T47D (cell line): ENCODE measurements around the gene ANKS6.
A peak's percentile ranks its signal among the peaks of the same experiment; 100 is the strongest.

Experiments used
- DNase-seq, 2 experiments: peaks; one replicate each; pipeline versions ENCODE4 v3.0.0 to v3.0.0-alpha.2; 2011 to 2012; ENCODE audit warnings: low read depth in 1 of 2, low spot score in 1 of 2
- JUND ChIP-seq: IDR thresholded peaks from 2 replicates; pipeline ENCODE4 v1.6.1; 2012; ENCODE audit warnings: low read depth
- in situ Hi-C: cut with HindIII; loops from 2 replicates; pipeline ENCODE4 v1.10.0; 2016; ENCODE audit warnings: low sequenced_read_pairs, low pct_unique_long_range_greater_than_20kb

The ANKS6 gene

DNA sequence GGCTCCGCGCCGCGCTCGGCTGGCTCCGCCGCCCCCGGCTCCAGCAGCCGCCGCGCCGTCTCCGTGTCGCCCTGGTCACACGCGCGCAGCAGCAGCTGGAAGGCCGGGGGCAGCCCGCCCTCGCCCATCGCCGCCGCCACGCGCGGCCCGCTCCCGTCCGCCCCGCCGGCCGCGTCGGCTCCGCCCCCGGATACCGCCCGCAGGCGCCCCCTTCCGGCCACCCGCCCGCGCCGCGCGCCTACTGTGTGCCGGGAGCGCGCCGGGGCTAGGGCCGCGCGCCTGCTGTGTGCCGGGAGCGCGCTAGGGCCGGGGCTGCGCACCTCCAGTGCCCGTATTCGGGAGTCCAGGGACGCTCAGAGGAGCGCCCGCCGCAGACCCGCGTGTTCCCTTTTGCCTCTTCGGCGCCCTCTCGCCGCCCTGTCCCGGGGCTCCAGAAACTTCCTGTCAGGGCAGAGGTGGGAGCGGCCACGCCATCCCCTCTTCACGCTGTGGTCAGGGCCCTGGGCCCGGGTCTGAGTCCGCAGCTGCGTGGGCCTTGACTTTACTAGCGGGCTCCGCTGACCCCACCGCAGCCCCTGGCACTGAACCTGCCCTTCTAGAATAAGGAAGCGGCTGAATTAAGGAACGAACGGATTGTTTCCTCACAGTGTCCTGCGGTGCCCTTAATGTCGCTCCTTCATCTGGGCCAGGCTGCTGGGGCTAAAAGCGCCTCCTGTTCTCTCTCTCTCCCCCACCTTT, at the start of gene ANKS6:
Gene ANKS6, minus strand, starts transcription at position 192 of the 738 bp plus-strand sequence. Its CDS starts 64 bp downstream, at position 128.
- no peak for TF ChIP-seq JUND
- no peak for DNase-seq
- in situ Hi-C loops, result no loop called here

DNA sequence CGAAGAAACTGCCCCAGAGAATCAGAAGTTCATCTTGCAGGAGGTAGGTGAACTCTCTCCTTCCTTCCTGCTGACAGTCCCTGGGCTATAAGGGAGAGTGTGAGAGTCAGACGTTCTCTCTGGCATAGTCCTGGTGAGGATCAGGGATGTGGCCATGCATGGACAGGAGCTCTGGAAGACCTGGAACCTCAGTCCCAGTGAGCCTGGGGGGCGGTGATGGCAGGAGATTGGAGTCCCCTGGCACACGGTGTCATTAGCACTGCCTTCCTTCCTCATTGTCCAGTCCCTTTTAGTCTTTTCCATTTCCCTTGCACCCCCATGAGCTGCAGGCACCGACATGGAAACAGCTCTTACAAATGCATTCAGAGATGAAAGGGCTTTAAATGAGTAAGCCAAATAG, 49.7 kb upstream of the ANKS6 start:
- no peak for DNase-seq
- no peak for TF ChIP-seq JUND
- in situ Hi-C loops, result no loop called here

DNA sequence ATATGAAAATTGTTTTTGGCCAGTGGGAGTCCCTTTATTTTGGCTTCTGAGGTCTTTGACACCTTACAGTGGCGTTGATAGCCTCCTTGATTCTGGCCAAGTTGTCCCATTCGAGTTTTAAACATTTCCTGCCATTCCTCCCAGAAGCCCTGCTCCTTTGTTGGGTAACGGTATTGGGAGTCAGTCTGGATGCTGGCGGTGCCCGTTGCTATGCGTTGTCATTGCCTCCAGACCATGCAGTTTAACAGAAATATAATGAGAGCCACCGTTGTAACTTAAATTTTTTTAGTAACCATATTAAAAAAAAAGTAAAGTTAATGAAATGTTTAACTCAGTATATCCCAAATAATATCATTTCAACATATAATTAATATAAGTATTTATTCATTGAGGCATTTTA, 46.2 kb upstream of the ANKS6 start:
- in situ Hi-C loops, result no loop called here
- DNase-seq, result no peak
- no peak for TF ChIP-seq JUND

DNA sequence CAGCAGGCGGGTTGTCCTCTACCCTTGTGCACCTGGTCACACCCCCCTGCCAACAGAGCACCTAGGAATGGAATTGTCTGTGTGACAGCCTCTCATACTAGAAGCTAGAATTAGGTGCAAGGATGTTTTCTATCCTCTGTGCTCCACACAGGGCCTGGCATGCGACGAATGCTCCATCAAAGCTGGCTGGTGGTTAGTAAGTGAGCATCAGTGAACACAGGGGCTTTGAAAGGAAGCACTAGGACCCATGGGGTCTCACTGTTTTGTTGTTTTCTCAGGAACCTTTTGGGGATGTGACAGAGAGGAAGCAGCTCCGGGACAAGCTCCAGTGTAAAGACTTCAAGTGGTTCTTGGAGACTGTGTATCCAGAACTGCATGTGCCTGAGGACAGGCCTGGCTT, 43.4 kb upstream of the ANKS6 start:
- in situ Hi-C loops, result no loop called here
- TF ChIP-seq JUND, result no peak

DNA sequence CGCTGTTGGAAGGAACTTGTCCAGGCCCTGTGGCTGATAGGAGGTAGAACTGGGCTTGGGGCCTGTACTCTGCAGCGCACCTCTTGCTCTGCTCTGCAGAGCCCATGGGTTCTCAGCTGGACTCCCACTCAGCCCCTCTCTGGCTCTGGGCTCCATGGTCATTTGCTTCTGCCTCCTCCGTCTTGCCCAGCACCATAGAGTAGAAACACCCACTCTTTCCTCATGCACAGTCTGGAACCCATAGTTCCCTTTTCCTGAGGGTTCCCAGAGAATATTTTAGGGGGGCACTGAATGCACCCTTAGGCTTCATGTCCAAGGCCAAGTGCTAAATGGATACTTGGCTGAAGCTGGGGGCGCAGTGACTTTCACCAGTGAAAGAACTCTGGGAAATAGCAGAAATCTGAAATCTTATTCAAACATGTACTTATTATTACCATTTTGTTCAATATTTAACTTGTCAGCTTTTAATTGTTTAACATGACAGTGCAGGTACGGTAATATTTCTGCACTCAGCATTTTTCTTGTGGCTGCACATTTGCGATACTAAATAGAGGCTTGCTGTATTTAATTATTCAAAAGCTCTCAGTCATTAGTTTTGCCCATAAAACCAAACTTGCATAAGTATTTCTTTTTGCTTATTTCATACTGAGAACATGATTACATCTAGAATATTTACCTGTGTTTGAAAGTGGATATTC, 42.7 kb upstream of the ANKS6 start:
- in situ Hi-C loops, result no loop called here
- DNase-seq, result no peak
- no peak for TF ChIP-seq JUND

More for the DNA sequence above, 43.4 kb upstream of the ANKS6 start:
- no peak for DNase-seq

DNA sequence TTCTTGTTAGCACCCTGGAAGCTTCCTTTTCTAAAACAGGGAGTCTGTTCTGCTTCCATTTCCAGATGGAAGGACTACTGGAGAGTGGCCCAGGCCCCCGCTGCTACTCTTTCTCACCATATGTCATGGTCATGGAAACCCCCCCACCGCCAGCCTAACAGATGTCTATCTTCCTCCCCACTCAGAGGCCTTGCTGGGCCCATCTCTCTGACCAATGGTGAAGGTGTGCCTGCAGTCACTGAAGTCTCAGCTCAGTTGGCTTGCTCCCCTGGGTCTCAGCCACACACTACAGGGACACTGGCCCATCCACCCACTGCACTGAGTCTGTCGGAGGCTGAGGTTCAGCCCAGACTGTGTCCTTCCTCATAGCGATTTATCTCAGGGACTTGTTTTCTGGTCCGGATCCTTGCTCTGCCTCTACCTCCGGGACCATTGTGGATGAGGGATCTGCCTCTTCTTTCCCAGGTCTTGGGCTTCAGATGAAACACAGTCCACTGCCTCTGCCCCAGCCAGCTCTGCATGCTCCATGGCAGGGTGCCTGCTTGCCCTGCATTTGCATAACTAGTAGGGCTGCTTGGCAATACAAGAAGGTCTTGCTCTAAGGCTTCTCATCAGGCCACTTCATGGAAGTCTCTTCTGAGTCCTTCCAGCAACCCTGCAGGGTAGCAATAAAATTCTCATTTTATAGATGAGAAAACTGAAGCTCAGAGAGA, 42.0 kb upstream of the ANKS6 start:
- no peak for TF ChIP-seq JUND
- peak in 1 of 2 experiments; percentile 28 for DNase-seq
- in situ Hi-C loops, result no loop called here

DNA sequence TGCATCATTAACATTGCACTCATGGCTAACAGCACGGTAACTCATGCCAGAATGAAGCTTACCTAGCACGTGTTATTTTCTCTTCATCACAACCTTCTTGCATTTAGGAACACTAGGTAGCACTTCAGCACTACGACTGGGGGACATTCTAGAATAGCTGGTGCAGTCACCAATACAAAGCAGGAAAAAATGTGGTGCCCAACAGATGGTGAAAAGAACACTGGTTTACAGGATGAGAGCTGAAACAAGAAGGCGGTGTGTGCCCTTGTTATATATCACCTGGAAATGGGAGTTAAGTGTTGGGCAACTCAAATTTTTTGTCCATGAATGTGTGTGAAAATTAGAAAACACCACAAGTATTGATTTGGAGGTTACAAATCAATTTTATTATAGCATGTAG, 41.2 kb upstream of the ANKS6 start:
- DNase-seq, result no peak
- TF ChIP-seq JUND, result no peak
- in situ Hi-C loops, result no loop called here

DNA sequence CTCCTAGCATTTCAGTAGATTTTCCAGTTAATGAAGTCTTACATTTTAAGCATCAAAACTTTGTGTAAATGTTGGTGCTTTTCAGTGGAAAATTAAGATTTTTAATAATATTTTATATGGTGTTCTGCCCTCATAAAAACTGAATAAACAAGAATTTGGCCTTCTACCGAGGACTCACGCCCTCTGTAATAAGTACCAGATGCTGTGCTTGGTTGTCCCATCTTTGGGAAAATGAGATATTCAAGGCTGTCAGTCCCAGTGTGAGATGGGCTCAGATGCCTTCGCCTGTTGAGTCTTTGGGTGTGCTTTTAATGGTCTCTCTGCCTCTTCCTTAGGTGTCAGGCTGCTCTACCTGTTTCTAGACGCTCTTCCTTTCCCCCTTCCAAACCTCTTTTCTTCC, 39.9 kb upstream of the ANKS6 start:
- no peak for DNase-seq
- TF ChIP-seq JUND, result no peak
- in situ Hi-C loops, result no loop called here

DNA sequence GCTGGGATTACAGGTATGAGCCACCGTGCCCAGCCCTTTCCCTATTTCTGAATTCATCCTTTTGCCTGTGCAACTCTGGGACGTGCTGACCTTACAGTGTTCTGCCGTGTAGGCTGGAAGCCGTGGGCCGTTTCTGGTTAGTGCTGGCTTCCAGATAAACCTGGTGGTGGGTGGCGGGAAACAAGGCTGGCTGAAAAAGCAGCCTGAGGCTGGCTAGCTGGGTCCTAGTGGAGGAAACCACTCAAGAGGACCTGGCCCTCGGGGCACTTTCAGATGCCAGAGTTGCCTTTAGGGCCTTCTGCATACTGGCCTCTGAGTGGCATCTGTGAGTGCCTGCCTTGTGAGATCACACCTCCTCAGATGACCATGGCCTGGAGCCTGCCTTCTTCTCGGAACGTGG, 38.0 kb upstream of the ANKS6 start:
- no peak for TF ChIP-seq JUND
- in situ Hi-C loops, result no loop called here
- DNase-seq, result no peak

DNA sequence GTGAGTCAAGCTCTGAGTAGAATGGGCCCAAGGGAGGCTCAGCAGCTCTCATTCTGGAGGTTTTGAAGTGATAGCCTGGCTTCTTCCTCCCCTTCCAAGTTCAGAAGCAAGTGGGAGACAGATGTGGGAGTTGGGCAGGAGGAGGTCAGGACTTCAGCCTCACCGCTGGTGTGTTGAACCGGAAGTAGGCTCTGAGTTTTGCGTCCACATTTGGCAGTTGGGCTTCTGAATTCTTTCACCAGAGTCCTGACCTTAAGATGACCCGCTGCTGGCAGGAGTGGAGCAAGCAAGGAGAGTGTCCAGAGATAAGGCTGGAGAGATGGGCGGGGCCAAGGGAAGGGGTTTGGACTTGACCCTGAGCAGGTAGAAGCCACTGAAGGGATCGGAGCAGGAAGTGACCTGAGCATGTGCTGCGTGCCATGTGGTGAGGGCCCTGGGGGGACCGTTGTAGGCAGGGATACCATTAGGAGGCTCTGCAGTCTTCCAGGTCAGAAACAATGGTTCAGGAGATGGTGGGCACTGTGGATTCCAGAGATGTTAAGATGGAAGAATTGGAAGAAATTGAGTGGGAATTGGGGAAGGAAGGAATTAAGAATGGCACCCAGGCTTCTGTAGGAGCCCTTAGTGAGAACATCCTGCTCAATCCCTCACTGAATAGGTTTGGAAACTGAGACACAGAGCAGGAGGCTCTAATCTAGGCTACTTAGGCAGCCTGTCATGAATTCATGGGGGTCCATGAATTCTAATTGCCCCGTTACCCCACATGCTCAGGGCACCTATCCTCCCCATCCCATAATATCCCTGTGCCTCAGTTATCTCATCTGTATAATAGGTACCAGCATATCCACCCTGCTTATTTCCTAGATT, 37.0 kb upstream of the ANKS6 start:
- in situ Hi-C loops, result no loop called here
- no peak for TF ChIP-seq JUND
- no peak for DNase-seq

DNA sequence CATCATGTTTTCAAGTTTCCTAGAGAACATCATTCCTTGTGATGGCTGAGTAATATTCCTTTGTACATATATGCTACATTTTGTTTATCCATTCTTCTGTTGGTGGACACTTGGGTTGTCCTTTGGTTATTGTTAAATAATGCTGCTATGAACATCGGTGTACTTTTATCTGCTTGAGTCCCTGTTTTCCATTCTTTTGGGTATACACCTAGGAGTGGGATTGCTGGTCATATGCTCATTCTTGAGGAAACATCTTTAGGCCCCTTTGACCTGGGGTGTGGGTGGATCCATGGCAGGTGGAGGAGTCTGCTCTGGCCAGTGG, 36.4 kb upstream of the ANKS6 start:
- DNase-seq, result no peak
- in situ Hi-C loops, result no loop called here

DNA sequence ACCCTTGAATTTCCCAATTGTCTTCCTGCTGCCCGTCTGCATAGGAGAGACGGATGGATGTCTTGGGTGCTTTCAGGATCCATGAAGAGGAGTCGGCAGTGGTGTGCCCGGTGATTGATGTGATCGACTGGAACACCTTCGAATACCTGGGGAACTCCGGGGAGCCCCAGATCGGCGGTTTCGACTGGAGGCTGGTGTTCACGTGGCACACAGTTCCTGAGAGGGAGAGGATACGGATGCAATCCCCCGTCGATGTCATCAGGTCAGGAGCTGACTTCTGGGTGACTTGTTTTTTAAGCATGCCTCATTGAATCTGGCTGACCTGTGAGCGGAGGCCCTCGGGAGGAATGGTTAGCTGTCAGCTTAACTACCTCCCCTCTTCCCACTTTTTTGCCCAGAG, 35.3 kb upstream of the ANKS6 start:
- TF ChIP-seq JUND, result no peak
- no peak for DNase-seq
- in situ Hi-C loops, result no loop called here

More for the DNA sequence above, 36.4 kb upstream of the ANKS6 start:
- no peak for TF ChIP-seq JUND
